HEK293 (cell line): ENCODE results near the gene TSHZ3.
A peak's percentile ranks its signal among the peaks of the same experiment; 100 is the strongest.

ENCODE experiments used
- CTCF ChIP-seq: fragments of 450-650 bp; formaldehyde crosslinking; IDR thresholded peaks from 2 replicates; pipeline ENCODE4 v1.5.1; 2016; ENCODE audit warnings: missing biosample characterization, missing genetic modification characterization
- ZNF140 ChIP-seq: fragments of 450-650 bp; formaldehyde crosslinking; IDR thresholded peaks from 2 replicates; pipeline ENCODE4 v1.5.1; 2016; ENCODE audit warnings: missing biosample characterization, missing genetic modification characterization

- TF ChIP-seq CTCF (tag by site-specific recombination) = peak; percentile 90
- no peak for TF ChIP-seq ZNF140 (tag by site-specific recombination)
Observed at GRCh38 chr19:31338069-31338776, 11.0 kb downstream of the TSHZ3 start.
